Kidney (tissue), 14 donors: ENCODE data around the gene XPO6. TPM values are rescaled to one million over a fixed set of nuclear protein-coding genes. Genes with fewer than 3 reads are reported as not detected.

Experiments used
- DNase-seq, 5 donors: peaks; one replicate each; pipeline ENCODE4 v3.0.0-alpha.2; 2013 to 2020
- FAIRE-seq: peaks from 2 replicates; lab custom pipeline; 2012; peaks lifted over from hg19 to GRCh38; lab: Jason Lieb, UNC
- H3K27ac ChIP-seq, 2 donors: one replicate each; pipeline ENCODE4 v1.7.0; 2013; ENCODE audit warnings: low read depth in 2 of 2, low read length in 2 of 2, inconsistent platforms in 1 of 2
- H3K27me3 ChIP-seq: one replicate; pipeline ENCODE4 v1.7.1; 2013; ENCODE audit warnings: low read length, inconsistent platforms; ENCODE audit not compliant: control insufficient read depth, insufficient read depth
- H3K36me3 ChIP-seq, 3 donors: one replicate each; pipeline versions ENCODE4 v1.7.0 to v1.7.1; 2013; ENCODE audit warnings: low read length in 3 of 3, control low read depth in 1 of 3, inconsistent platforms in 1 of 3; ENCODE audit not compliant: insufficient read depth in 3 of 3, control insufficient read depth in 2 of 3
- H3K4me1 ChIP-seq, 3 donors: one replicate each; pipeline versions ENCODE4 v1.7.0 to v1.7.1; 2013; ENCODE audit warnings: low read length in 3 of 3, inconsistent platforms in 1 of 3, low read depth in 1 of 3; ENCODE audit not compliant: control insufficient read depth in 2 of 3, insufficient read depth in 2 of 3
- H3K4me3 ChIP-seq, 3 donors: one replicate each; pipeline versions ENCODE4 v1.7.0 to v1.8.1; 2013; ENCODE audit warnings: low read length in 3 of 3, control low read depth in 1 of 3, inconsistent platforms in 1 of 3
- H3K9ac ChIP-seq, 3 donors: one replicate each; pipeline versions ENCODE4 v1.7.0 to v1.7.1; 2013; ENCODE audit warnings: low read length in 3 of 3, control low read depth in 1 of 3, inconsistent platforms in 1 of 3
- H3K9me3 ChIP-seq, 3 donors: one replicate each; pipeline versions ENCODE4 v1.7.0 to v1.7.1; 2013; ENCODE audit warnings: low read length in 3 of 3, control low read depth in 1 of 3, inconsistent platforms in 1 of 3; ENCODE audit not compliant: control insufficient read depth in 2 of 3, insufficient read depth in 1 of 3
- CTCF ChIP-seq: IDR thresholded peaks from 3 replicates; pipeline ENCODE4 v1.5.1; 2012; ENCODE audit warnings: mild to moderate bottlenecking, moderate library complexity, borderline replicate concordance; ENCODE audit not compliant: insufficient read depth; ENCODE audit errors: extremely low read depth
- intact Hi-C: fragments of 100-400 bp; cut with DNase I; formaldehyde crosslinking; loops from one replicate; pipeline ENCODE4 v1.11.1; 2022
- polyA plus RNA-seq: library from polyadenylated mRNA; stranded (reverse); fragments of 350-450 nt; fragmentation: Illumina TruSeq; extraction: RNeasy Lipid Tissue Mini Kit (QIAGEN cat#74804); gene quantifications from one replicate; pipeline ENCODE4 v1.2.3, GENCODE V29; 2014; ENCODE audit warnings: low read depth, low replicate concordance; ENCODE audit not compliant: insufficient read depth
- total RNA-seq: library from RNA; stranded (reverse); fragmentation: NEBNext Ultra II Directional; extraction: Animal tissue kit (Norgen Biotek cat#: 25700); gene quantifications from one replicate; pipeline ENCODE4 v1.2.1, GENCODE V29; 2021
- donor health status: control.
- donor health status: control.
- donor health status: control.
- donor health status: control.
- donor health status: control.
- donor health status: DM: yes; HTN: yes; CAD: no.
- donor health status: Normal renal cell carcinoma (clear cell type).

The XPO6 gene
- total and polyA plus RNA-seq, 2 donors from 2014 or later = 57.2 to 98.8 TPM

GRCh38 chr16:28108590-28109247 lies 103.0 kb downstream of the XPO6 start:
- no peaks in the 10 kb centered on the region for H3K4me1 ChIP-seq
- no peaks in the 10 kb centered on the region for H3K9me3 ChIP-seq
- no peak overlapping the region for H3K27ac ChIP-seq
- peaks cover 13 to 60% (median 59%) of the 10 kb centered on the region in 3 donors for H3K36me3 ChIP-seq
- no peak overlapping the region for H3K9ac ChIP-seq
- DNase-seq (no peak), FAIRE-seq (no peak)
- intact Hi-C loops = no loop called here
- no peaks in the 10 kb centered on the region for H3K27me3 ChIP-seq
- no peak for TF ChIP-seq CTCF
- no peak overlapping the region for H3K4me3 ChIP-seq

DNA sequence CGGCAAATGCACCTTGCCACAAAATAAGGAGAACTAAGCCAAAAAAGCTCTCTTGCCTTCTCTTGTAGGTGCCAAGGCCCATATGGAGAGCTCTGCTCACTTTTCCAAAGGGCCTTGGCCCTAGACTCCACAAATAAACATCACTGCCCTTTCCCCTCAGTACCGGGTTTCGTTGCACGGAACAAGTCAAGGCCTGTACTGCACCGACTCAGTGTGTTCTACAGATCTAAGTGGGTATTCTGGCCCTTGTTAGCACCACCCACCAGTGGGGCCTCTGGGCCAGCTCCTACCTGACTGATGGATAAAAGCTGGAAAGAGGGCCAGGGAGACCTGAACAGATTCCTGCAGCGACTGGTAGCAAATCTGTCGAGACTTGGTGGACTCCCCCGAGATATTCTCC lies 104.5 kb downstream of the XPO6 start:
- no peak overlapping the region for H3K27ac ChIP-seq
- H3K4me1 ChIP-seq = no peaks in the 10 kb centered on the region
- DNase-seq = no peak
- no peak for TF ChIP-seq CTCF
- H3K27me3 ChIP-seq = no peaks in the 10 kb centered on the region
- no peak overlapping the region for H3K4me3 ChIP-seq
- FAIRE-seq = no peak
- peaks cover 11 to 66% (median 62%) of the 10 kb centered on the region in 3 donors for H3K36me3 ChIP-seq
- intact Hi-C loops = no loop called here
- no peaks in the 10 kb centered on the region for H3K9me3 ChIP-seq
- H3K9ac ChIP-seq = no peak overlapping the region

DNA sequence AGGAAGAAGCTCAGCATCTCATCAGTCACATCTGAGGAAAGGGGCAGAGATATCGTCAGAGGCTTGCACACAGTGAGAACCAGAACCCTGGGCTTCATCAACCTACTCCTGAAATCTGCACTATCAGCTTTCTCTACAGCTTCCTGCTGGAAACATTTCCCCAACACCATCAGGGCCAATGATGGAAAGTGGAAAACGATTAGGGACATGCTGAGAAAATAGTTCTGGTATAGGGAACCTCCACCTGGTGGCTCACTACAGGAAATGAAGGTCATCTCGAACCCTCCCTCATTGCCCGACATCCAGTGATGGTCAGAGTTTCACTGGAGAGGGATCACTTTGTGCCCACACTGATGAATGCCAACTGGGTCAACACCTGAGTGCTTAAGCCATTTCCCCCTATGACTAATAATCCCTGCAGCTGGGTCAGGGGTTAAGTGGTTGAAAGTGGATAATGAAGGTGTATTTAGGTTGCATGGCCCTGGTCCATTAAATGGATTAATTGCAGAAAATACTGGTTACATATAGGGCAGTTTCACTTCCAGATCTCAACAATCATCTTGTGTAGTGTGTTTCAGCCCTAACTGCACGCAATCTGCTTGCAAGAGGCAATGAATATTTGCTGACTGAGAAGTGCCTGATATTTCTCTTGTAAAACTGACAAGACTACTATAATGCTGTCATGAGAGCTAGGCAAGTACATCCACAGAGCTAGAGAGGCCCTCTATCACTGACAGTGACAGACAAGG lies 105.1 kb downstream of the XPO6 start:
- no peak overlapping the region for H3K4me3 ChIP-seq
- no peak overlapping the region for H3K9ac ChIP-seq
- DNase-seq (no peak), FAIRE-seq (no peak)
- H3K4me1 ChIP-seq = no peaks in the 10 kb centered on the region
- intact Hi-C loops = no loop called here
- no peaks in the 10 kb centered on the region for H3K9me3 ChIP-seq
- no peak for TF ChIP-seq CTCF
- H3K27me3 ChIP-seq = no peaks in the 10 kb centered on the region
- peaks cover 11 to 69% (median 56%) of the 10 kb centered on the region in 3 donors for H3K36me3 ChIP-seq
- H3K27ac ChIP-seq = no peak overlapping the region
